A549 (cell line): ENCODE results near the gene EIF3D.

ENCODE experiments used
- FOXS1 ChIP-seq: fragments of 250-450 bp; sonication (Bioruptor Pico); IDR thresholded peaks from 2 replicates; pipeline ENCODE4 v1.5.0; 2020; ENCODE audit warnings: mild to moderate bottlenecking, moderate library complexity
- GATA3 ChIP-seq: IDR thresholded peaks from 2 replicates; pipeline ENCODE4 v1.6.1; 2012; ENCODE audit warnings: borderline replicate concordance
- POLR2A ChIP-seq: IDR thresholded peaks from 2 replicates; pipeline ENCODE4 v1.6.1; 2012; ENCODE audit warnings: mild to moderate bottlenecking, low read length
- SREBF2 ChIP-seq: fragments of 450-650 bp; IDR thresholded peaks from 2 replicates; pipeline ENCODE4 v1.6.1; 2014; ENCODE audit warnings: mild to moderate bottlenecking, moderate library complexity
- ZC3H11A ChIP-seq: fragments of 450-650 bp; IDR thresholded peaks from 2 replicates; pipeline ENCODE4 v1.6.1; 2014; ENCODE audit warnings: antibody characterized with exemption, mild to moderate bottlenecking
- TF ChIP-seq, protein P1 (sequence below): IDR thresholded peaks from 2 replicates; pipeline ENCODE4 v1.6.1; 2012
- TF ChIP-seq, protein P2 (sequence below): fragments of >200 bp; sonication (Bioruptor Twin); formaldehyde crosslinking; IDR thresholded peaks from 3 replicates; pipeline ENCODE4 v1.5.1; 2016

DNA sequence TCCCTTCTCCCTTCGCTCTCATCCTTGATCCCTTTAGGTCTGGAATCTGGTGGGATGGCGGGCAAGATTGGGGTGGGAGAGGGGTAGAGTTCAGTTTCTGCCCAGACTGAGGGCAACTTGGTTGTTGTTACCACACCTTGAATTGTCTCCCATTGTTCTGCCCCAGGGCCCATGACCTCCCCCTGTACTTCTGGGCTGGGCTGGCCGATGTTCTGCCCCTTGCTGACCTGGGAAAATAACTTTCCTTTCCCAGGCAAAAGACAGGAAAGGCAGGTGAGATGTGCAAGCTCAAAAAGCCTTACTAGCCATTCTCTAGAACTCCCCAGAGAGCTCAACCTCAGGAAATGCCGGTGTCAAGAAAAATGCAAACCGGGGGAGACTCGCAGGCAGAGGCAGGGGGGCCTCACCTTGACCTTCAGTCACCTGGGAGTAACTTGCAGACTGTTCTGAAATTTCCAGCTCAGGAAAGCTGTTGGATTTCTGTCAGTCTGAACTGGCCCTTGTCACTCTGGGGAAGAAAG is 32.4 kb upstream of the EIF3D start:
- TF ChIP-seq FOXS1 (CRISPR knock-in tag) = no peak
- no peak for TF ChIP-seq ZC3H11A
- TF ChIP-seq, protein P1, sequence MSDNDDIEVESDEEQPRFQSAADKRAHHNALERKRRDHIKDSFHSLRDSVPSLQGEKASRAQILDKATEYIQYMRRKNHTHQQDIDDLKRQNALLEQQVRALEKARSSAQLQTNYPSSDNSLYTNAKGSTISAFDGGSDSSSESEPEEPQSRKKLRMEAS = no peak
- TF ChIP-seq POLR2A = no peak
- TF ChIP-seq, protein P2, sequence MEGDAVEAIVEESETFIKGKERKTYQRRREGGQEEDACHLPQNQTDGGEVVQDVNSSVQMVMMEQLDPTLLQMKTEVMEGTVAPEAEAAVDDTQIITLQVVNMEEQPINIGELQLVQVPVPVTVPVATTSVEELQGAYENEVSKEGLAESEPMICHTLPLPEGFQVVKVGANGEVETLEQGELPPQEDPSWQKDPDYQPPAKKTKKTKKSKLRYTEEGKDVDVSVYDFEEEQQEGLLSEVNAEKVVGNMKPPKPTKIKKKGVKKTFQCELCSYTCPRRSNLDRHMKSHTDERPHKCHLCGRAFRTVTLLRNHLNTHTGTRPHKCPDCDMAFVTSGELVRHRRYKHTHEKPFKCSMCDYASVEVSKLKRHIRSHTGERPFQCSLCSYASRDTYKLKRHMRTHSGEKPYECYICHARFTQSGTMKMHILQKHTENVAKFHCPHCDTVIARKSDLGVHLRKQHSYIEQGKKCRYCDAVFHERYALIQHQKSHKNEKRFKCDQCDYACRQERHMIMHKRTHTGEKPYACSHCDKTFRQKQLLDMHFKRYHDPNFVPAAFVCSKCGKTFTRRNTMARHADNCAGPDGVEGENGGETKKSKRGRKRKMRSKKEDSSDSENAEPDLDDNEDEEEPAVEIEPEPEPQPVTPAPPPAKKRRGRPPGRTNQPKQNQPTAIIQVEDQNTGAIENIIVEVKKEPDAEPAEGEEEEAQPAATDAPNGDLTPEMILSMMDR = no peak
- no peak for TF ChIP-seq SREBF2
- no peak for TF ChIP-seq GATA3
